K562 (cell line): ENCODE data around the gene TMEM121. TPM values are rescaled to one million over a fixed set of nuclear protein-coding genes. Genes with fewer than 3 reads are reported as not detected.

ENCODE experiments used
- ETS2 ChIP-seq: IDR thresholded peaks from 2 replicates; pipeline ENCODE4 v1.6.1; 2016; ENCODE audit warnings: borderline replicate concordance, missing genetic modification characterization, mild to moderate bottlenecking, moderate library complexity, missing compliant biosample characterization; ENCODE audit not compliant: poor library complexity, severe bottlenecking
- KAT8 ChIP-seq: fragments of 450-650 bp; IDR thresholded peaks from 2 replicates; pipeline ENCODE4 v1.6.1; 2016; ENCODE audit warnings: low read depth, mild to moderate bottlenecking
- KDM1A ChIP-seq, 2 experiments: fragments of 450-650 bp; IDR thresholded peaks; 2 replicates each; pipeline ENCODE4 v1.6.1; 2016; ENCODE audit warnings: mild to moderate bottlenecking in 2 of 2
- KLF6 ChIP-seq: fragments of 250-450 bp; sonication (Bioruptor Pico); IDR thresholded peaks from 2 replicates; pipeline ENCODE4 v1.4.0; 2020; ENCODE audit warnings: mild to moderate bottlenecking, moderate library complexity, borderline replicate concordance
- MEF2D ChIP-seq: conservative IDR thresholded peaks from 2 replicates; pipeline ENCODE4 v1.6.1; 2016; ENCODE audit warnings: low read depth, missing genetic modification characterization, missing compliant biosample characterization
- NR1H2 ChIP-seq: sonication (generic); formaldehyde crosslinking; IDR thresholded peaks from 2 replicates; pipeline ENCODE4 v1.4.0; 2020; ENCODE audit warnings: mild to moderate bottlenecking, missing genetic modification reagents
- PHB ChIP-seq: fragments of 250-450 bp; sonication (Bioruptor Pico); IDR thresholded peaks from 2 replicates; pipeline ENCODE4 v1.5.0; 2021
- PHF21A ChIP-seq: fragments of 450-650 bp; IDR thresholded peaks from 2 replicates; pipeline ENCODE4 v1.6.1; 2017; ENCODE audit warnings: low read depth, borderline replicate concordance
- RB1 ChIP-seq: fragments of 450-650 bp; IDR thresholded peaks from 2 replicates; pipeline ENCODE4 v1.6.1; 2017; ENCODE audit warnings: low read depth, mild to moderate bottlenecking
- STAG1 ChIP-seq: sonication (generic); formaldehyde crosslinking; IDR thresholded peaks from 2 replicates; pipeline ENCODE4 v1.5.0; 2020; ENCODE audit warnings: missing genetic modification reagents, borderline replicate concordance
- TARDBP ChIP-seq: fragments of 450-650 bp; IDR thresholded peaks from 2 replicates; pipeline ENCODE4 v1.6.1; 2016
- TBL1XR1 ChIP-seq, 2 experiments: IDR thresholded peaks; 2 replicates each; pipeline ENCODE4 v1.6.1; 2012; ENCODE audit warnings: improper control_type of control experiment in 2 of 2, low read length in 2 of 2, mild to moderate bottlenecking in 1 of 2
- THRAP3 ChIP-seq: fragments of 450-650 bp; IDR thresholded peaks from 2 replicates; pipeline ENCODE4 v1.6.1; 2016; ENCODE audit warnings: mild to moderate bottlenecking, inconsistent platforms, borderline replicate concordance
- ZNF140 ChIP-seq: fragments of 250-450 bp; sonication (Bioruptor Pico); IDR thresholded peaks from 2 replicates; pipeline ENCODE4 v1.8.0; 2021; ENCODE audit warnings: moderate library complexity, mild to moderate bottlenecking, inconsistent platforms
- ZNF184 ChIP-seq: sonication (generic); formaldehyde crosslinking; IDR thresholded peaks from 2 replicates; pipeline ENCODE4 v1.5.0; 2020; ENCODE audit warnings: missing genetic modification reagents
- ZNF445 ChIP-seq: fragments of 250-450 bp; sonication (Bioruptor Pico); IDR thresholded peaks from 2 replicates; pipeline ENCODE4 v1.4.0; 2020; ENCODE audit warnings: low read depth, mild to moderate bottlenecking, moderate library complexity
- polyA plus RNA-seq, 8 experiments: library from polyadenylated mRNA; depleted of rRNA in 4 of 8; stranded (reverse) in 5 of 8; unstranded in 3 of 8; fragments of >200 nt; fragmentation: Nextera tagmentation in 2 of 8; fragmentation: Illumina TruSeq in 1 of 8; extraction: Ambion mirVana in 2 of 8; extraction: Trizol in 1 of 8; gene quantifications; 2 replicates each; pipeline versions ENCODE4 v1.2.1 to v1.2.3, GENCODE V29; 2011 to 2014; ENCODE audit warnings: inconsistent platforms in 1 of 8, missing spikeins in 1 of 8
- total RNA-seq, 7 experiments: library from RNA; depleted of rRNA in 6 of 7; stranded (reverse); fragments of >200 nt in 6 of 7; fragmentation: Illumina TruSeq in 2 of 7; extraction: Trizol in 2 of 7; gene quantifications; 2 replicates each; pipeline versions ENCODE4 v1.2.1 to v1.2.3, GENCODE V29; 2011 to 2021; ENCODE audit warnings: low replicate concordance in 1 of 7
- TF ChIP-seq, protein P1 (sequence below): sonication (generic); formaldehyde crosslinking; IDR thresholded peaks from 2 replicates; pipeline ENCODE4 v1.4.0; 2020; ENCODE audit warnings: mild to moderate bottlenecking, missing genetic modification reagents
- TF ChIP-seq, protein P2 (sequence below): fragments of 250-450 bp; sonication (Bioruptor Pico); IDR thresholded peaks from 2 replicates; pipeline ENCODE4 v1.5.0; 2020; ENCODE audit warnings: mild to moderate bottlenecking
- TF ChIP-seq, protein P3 (sequence below): fragments of 450-650 bp; formaldehyde crosslinking; IDR thresholded peaks from 2 replicates; pipeline ENCODE4 v1.4.0; 2020; ENCODE audit warnings: mild to moderate bottlenecking, mixed read lengths
- TF ChIP-seq, protein P4 (sequence below), 2 experiments: fragments of 450-650 bp; IDR thresholded peaks; 2 replicates each; pipeline ENCODE4 v1.6.1; 2018; ENCODE audit warnings: mild to moderate bottlenecking in 2 of 2, low read depth in 1 of 2; ENCODE audit not compliant: partially characterized antibody in 2 of 2

TMEM121 gene
- total and polyA plus RNA-seq, 9 of the 15 experiments (the other 6 are each of a cell fraction or from before 2014, with no cell fraction given), result 0.31 to 0.36 TPM; not detected in 7

DNA sequence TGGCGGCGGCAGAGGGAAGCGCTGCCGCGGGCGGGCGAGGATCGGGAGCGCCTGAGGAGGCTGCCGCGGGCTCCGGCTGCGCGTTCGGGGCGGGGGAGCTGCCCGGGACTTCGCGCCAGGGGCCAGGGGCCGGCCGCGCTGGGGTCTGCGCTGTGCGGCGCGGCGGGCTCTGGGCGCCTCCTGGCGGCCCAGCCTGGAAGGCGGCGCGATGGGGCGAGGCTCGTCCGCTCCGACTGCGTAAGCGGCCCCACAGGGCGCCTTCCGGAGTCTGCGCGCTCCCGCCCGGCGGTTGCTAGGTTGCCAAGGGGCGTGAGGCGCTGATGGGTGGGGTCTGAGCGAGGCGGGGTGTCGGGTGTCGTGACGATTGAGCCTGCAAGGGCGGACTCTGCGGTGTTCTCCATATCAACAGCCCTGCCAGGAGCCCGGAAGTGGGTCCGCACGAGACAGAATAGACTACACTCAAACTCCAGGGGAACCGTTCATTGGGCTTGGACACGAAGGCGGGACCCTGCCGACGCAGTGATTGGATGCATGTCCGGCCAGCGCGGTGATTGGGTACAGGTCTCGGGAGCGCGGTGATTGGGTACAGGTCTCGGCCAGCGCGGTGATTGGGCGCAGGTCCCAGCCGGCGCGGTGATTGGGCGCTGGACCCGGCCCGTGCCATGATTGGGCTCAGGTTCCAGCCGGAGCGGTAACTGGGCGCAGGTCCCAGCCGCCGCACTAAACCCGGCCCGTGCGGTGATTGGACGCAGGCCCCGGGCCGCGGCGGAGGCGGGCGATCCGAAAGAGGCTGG lies 35.6 kb upstream of the TMEM121 start, which contains the start of gene TEDC1 (continued):
- TF ChIP-seq ZNF445 (CRISPR knock-in tag) (no peak), STAG1 (CRISPR knock-in tag) (no peak; the same call in 1 of the 2 replicates), RB1 (peak; percentile 91; the same call in 1 of the 2 replicates), ZNF140 (no peak), TBL1XR1 (IDR thresholded peaks at IDR 0.05; ENCODE audit: low read length in 2 of 2) (no peak), KDM1A (IDR thresholded peaks at IDR 0.05) (no peak), TARDBP (no peak), ZNF184 (CRISPR knock-in tag) (no peak), PHF21A (0 out of 2 replicates have a peak, but pooled peaks have one; percentile 10), PHB (CRISPR knock-in tag) (no peak), MEF2D (tag) (no peak), KLF6 (CRISPR knock-in tag) (no peak), THRAP3 (no peak), ETS2 (tag) (no peak), NR1H2 (no peak), KAT8 (no peak)
- TF ChIP-seq, protein P1, sequence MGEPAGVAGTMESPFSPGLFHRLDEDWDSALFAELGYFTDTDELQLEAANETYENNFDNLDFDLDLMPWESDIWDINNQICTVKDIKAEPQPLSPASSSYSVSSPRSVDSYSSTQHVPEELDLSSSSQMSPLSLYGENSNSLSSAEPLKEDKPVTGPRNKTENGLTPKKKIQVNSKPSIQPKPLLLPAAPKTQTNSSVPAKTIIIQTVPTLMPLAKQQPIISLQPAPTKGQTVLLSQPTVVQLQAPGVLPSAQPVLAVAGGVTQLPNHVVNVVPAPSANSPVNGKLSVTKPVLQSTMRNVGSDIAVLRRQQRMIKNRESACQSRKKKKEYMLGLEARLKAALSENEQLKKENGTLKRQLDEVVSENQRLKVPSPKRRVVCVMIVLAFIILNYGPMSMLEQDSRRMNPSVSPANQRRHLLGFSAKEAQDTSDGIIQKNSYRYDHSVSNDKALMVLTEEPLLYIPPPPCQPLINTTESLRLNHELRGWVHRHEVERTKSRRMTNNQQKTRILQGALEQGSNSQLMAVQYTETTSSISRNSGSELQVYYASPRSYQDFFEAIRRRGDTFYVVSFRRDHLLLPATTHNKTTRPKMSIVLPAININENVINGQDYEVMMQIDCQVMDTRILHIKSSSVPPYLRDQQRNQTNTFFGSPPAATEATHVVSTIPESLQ, result no peak
- TF ChIP-seq, protein P2, sequence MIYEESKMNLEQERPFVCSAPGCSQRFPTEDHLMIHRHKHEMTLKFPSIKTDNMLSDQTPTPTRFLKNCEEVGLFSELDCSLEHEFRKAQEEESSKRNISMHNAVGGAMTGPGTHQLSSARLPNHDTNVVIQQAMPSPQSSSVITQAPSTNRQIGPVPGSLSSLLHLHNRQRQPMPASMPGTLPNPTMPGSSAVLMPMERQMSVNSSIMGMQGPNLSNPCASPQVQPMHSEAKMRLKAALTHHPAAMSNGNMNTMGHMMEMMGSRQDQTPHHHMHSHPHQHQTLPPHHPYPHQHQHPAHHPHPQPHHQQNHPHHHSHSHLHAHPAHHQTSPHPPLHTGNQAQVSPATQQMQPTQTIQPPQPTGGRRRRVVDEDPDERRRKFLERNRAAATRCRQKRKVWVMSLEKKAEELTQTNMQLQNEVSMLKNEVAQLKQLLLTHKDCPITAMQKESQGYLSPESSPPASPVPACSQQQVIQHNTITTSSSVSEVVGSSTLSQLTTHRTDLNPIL, result no peak
- TF ChIP-seq, protein P3, sequence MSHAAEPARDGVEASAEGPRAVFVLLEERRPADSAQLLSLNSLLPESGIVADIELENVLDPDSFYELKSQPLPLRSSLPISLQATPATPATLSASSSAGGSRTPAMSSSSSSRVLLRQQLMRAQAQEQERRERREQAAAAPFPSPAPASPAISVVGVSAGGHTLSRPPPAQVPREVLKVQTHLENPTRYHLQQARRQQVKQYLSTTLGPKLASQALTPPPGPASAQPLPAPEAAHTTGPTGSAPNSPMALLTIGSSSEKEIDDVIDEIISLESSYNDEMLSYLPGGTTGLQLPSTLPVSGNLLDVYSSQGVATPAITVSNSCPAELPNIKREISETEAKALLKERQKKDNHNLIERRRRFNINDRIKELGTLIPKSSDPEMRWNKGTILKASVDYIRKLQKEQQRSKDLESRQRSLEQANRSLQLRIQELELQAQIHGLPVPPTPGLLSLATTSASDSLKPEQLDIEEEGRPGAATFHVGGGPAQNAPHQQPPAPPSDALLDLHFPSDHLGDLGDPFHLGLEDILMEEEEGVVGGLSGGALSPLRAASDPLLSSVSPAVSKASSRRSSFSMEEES (CRISPR knock-in tag), result no peak
- TF ChIP-seq, protein P4, sequence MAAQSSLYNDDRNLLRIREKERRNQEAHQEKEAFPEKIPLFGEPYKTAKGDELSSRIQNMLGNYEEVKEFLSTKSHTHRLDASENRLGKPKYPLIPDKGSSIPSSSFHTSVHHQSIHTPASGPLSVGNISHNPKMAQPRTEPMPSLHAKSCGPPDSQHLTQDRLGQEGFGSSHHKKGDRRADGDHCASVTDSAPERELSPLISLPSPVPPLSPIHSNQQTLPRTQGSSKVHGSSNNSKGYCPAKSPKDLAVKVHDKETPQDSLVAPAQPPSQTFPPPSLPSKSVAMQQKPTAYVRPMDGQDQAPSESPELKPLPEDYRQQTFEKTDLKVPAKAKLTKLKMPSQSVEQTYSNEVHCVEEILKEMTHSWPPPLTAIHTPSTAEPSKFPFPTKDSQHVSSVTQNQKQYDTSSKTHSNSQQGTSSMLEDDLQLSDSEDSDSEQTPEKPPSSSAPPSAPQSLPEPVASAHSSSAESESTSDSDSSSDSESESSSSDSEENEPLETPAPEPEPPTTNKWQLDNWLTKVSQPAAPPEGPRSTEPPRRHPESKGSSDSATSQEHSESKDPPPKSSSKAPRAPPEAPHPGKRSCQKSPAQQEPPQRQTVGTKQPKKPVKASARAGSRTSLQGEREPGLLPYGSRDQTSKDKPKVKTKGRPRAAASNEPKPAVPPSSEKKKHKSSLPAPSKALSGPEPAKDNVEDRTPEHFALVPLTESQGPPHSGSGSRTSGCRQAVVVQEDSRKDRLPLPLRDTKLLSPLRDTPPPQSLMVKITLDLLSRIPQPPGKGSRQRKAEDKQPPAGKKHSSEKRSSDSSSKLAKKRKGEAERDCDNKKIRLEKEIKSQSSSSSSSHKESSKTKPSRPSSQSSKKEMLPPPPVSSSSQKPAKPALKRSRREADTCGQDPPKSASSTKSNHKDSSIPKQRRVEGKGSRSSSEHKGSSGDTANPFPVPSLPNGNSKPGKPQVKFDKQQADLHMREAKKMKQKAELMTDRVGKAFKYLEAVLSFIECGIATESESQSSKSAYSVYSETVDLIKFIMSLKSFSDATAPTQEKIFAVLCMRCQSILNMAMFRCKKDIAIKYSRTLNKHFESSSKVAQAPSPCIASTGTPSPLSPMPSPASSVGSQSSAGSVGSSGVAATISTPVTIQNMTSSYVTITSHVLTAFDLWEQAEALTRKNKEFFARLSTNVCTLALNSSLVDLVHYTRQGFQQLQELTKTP (IDR thresholded peaks at IDR 0.05; ENCODE audit: low read depth in 1 of 2, partially characterized antibody in 2 of 2), result no peak
